Activated B cell treated with CpG ODN at 0.5 μM for 24 hours (primary cell): ENCODE results near the gene ADAMTS16. TPM values are rescaled to one million over a fixed set of nuclear protein-coding genes. Genes with fewer than 3 reads are reported as not detected.

Experiments used
- ATAC-seq: fragments of 200-7000 bp; cut with Tn5 transposase; one replicate; pipeline ENCODE4 v1.10.0; 2021; ENCODE audit warnings: low read depth, mild to moderate bottlenecking, moderate library complexity
- CTCF ChIA-PET: fragments of 350-600 bp; sonication (Branson Sonifier 250); formaldehyde crosslinking; loops from one replicate; lab custom pipeline; 2021; ENCODE audit warnings: antibody characterized with exemption; lab: Charles Lee
- POLR2A ChIA-PET: fragments of 350-600 bp; sonication (Branson Sonifier 250); formaldehyde crosslinking; loops from one replicate; lab custom pipeline; 2021; ENCODE audit warnings: antibody characterized with exemption; lab: Charles Lee
- DNase-seq: peaks from one replicate; pipeline ENCODE4 v3.0.0; 2022
- H3K27ac Mint-ChIP-seq: one replicate; pipeline ENCODE4 v1.8.0; 2020; ENCODE audit warnings: mixed read lengths
- H3K27me3 Mint-ChIP-seq: one replicate; pipeline ENCODE4 v1.8.0; 2021; ENCODE audit warnings: mixed read lengths
- H3K36me3 Mint-ChIP-seq: one replicate; pipeline ENCODE4 v1.8.0; 2021; ENCODE audit warnings: low read depth, mixed read lengths
- H3K4me1 Mint-ChIP-seq: one replicate; pipeline ENCODE4 v1.8.0; 2021; ENCODE audit warnings: mixed read lengths
- H3K4me3 Mint-ChIP-seq: one replicate; pipeline ENCODE4 v1.8.0; 2020; ENCODE audit warnings: mild to moderate bottlenecking, mixed read lengths
- H3K9me3 Mint-ChIP-seq: one replicate; pipeline ENCODE4 v1.8.0; 2020; ENCODE audit warnings: mixed read lengths
- CTCF ChIP-seq: fragments of 200-600 bp; IDR thresholded peaks from one replicate; pipeline ENCODE4 v1.8.0; 2022; ENCODE audit warnings: antibody characterized with exemption, mild to moderate bottlenecking
- intact Hi-C: fragments of 100-400 bp; cut with micrococcal nuclease; formaldehyde crosslinking; loops from one replicate; pipeline ENCODE4 v1.15.1; 2024
- total RNA-seq: library from RNA; stranded (reverse); gene quantifications from 2 replicates; pipeline ENCODE4 v1.2.3, GENCODE V29; 2022

ADAMTS16 gene
- total RNA-seq, 1 donor from 2014 or later = not detected

GRCh38 chr5:5219541-5219940, 79.4 kb downstream of the ADAMTS16 start:
- Mint-ChIP-seq H3K9me3 (no peaks in the 10 kb centered on the region), H3K4me1 (no peaks in the 10 kb centered on the region), H3K4me3 (no peak overlapping the region), H3K27ac (no peak overlapping the region), H3K36me3 (no peaks in the 10 kb centered on the region), H3K27me3 (no peaks in the 10 kb centered on the region)
- DNase-seq (no peak), ATAC-seq (no peak)
- CTCF ChIA-PET = no interaction called here
- POLR2A ChIA-PET = no interaction called here
- intact Hi-C loops = no loop called here
- TF ChIP-seq CTCF = no peak

- Mint-ChIP-seq H3K4me3 (no peak overlapping the region), H3K4me1 (no peaks in the 10 kb centered on the region), H3K27ac (no peak overlapping the region), H3K27me3 (no peaks in the 10 kb centered on the region), H3K36me3 (no peaks in the 10 kb centered on the region), H3K9me3 (no peaks in the 10 kb centered on the region)
- DNase-seq = no peak
- ATAC-seq = no peak
- intact Hi-C loops = no loop called here
- no peak for TF ChIP-seq CTCF
- CTCF ChIA-PET = no interaction called here
- POLR2A ChIA-PET = no interaction called here
These were observed 80.9 kb downstream of the ADAMTS16 start for GRCh38 chr5:5220901-5221631.

- POLR2A ChIA-PET = no interaction called here
- CTCF ChIA-PET = no interaction called here
- Mint-ChIP-seq H3K4me3 (no peak overlapping the region), H3K27ac (no peak overlapping the region), H3K27me3 (no peaks in the 10 kb centered on the region), H3K36me3 (no peaks in the 10 kb centered on the region), H3K4me1 (no peaks in the 10 kb centered on the region), H3K9me3 (no peaks in the 10 kb centered on the region)
- no peak for DNase-seq
- intact Hi-C loops = no loop called here
- ATAC-seq = no peak
- no peak for TF ChIP-seq CTCF
These were observed 81.6 kb downstream of the ADAMTS16 start for GRCh38 chr5:5221724-5222123.

GRCh38 chr5:5231576-5231975, 91.4 kb downstream of the ADAMTS16 start:
- no peaks in the 10 kb centered on the region for H3K27me3 Mint-ChIP-seq
- H3K27ac Mint-ChIP-seq = no peak overlapping the region
- CTCF ChIA-PET = no interaction called here
- TF ChIP-seq CTCF = no peak
- H3K4me3 Mint-ChIP-seq = no peak overlapping the region
- H3K36me3 Mint-ChIP-seq = no peaks in the 10 kb centered on the region
- H3K4me1 Mint-ChIP-seq = no peaks in the 10 kb centered on the region
- ATAC-seq (no peak), DNase-seq (no peak)
- intact Hi-C loops = no loop called here
- H3K9me3 Mint-ChIP-seq = no peaks in the 10 kb centered on the region
- POLR2A ChIA-PET = no interaction called here

GRCh38 chr5:5234912-5235311, 94.8 kb downstream of the ADAMTS16 start:
- CTCF ChIA-PET = no interaction called here
- DNase-seq = no peak
- TF ChIP-seq CTCF = no peak
- Mint-ChIP-seq H3K4me3 (no peak overlapping the region), H3K27me3 (peaks cover 3% of the 10 kb centered on the region), H3K4me1 (no peaks in the 10 kb centered on the region), H3K9me3 (no peaks in the 10 kb centered on the region), H3K27ac (no peak overlapping the region), H3K36me3 (no peaks in the 10 kb centered on the region)
- ATAC-seq = no peak
- POLR2A ChIA-PET = no interaction called here
- intact Hi-C loops = no loop called here
